C4-2B (cell line): ENCODE measurements around the gene GRAP2.

Experiments
- ZFX ChIP-seq: fragments of 450-650 bp; IDR thresholded peaks from 2 replicates; pipeline ENCODE4 v1.6.1; 2017
- TF ChIP-seq, protein P1 (sequence below): fragments of 450-650 bp; conservative IDR thresholded peaks from 2 replicates; pipeline ENCODE4 v1.5.1; 2017; ENCODE audit warnings: mild to moderate bottlenecking

DNA sequence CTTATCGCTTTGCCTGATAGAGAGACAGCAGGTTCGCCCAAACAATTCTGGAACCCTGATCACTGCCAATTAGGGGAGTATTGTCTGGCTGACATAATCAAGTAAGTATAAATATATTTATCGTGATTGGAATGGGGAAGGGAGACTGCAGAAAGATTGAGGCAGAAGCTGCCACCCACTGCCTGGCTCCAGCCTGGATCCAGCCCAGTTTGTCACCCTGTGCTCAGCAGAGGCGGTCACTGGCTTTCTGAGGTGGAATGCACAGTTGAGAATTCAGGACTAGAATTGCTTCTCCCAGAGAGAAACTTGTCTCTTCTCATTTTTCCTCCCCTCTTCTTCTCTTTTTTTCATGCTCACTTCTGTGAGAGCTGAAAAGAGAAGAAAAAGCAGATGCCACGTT lies 25.9 kb downstream of the GRAP2 start:
- TF ChIP-seq, protein P1, sequence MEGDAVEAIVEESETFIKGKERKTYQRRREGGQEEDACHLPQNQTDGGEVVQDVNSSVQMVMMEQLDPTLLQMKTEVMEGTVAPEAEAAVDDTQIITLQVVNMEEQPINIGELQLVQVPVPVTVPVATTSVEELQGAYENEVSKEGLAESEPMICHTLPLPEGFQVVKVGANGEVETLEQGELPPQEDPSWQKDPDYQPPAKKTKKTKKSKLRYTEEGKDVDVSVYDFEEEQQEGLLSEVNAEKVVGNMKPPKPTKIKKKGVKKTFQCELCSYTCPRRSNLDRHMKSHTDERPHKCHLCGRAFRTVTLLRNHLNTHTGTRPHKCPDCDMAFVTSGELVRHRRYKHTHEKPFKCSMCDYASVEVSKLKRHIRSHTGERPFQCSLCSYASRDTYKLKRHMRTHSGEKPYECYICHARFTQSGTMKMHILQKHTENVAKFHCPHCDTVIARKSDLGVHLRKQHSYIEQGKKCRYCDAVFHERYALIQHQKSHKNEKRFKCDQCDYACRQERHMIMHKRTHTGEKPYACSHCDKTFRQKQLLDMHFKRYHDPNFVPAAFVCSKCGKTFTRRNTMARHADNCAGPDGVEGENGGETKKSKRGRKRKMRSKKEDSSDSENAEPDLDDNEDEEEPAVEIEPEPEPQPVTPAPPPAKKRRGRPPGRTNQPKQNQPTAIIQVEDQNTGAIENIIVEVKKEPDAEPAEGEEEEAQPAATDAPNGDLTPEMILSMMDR = no peak
- TF ChIP-seq ZFX = no peak
